ENCODE measurements around the gene SRGAP2C.
"Not testable (repeated sequence)": the region's sequence is repeated elsewhere in the genome, so short reads cannot be mapped to it uniquely, and the experiment has no call there.

GRCh38 chr1:121279548-121279898 is 94.7 kb downstream of the SRGAP2C start:
- not testable (repeated sequence) for TF ChIP-seq CTCF, MYC (IDR thresholded peaks at IDR 0.05; ENCODE audit: low read depth, low read length)

All from NB4 (cell line).